Common myeloid progenitor, CD34-positive (primary cell): ENCODE measurements around the gene FOXP4.

Experiments
- CTCF ChIA-PET: fragments of 350-600 bp; sonication (Branson Sonifier 250); formaldehyde crosslinking; loops from one replicate; lab custom pipeline; 2021; ENCODE audit warnings: antibody characterized with exemption; lab: Charles Lee
- POLR2A ChIA-PET: fragments of 350-600 bp; sonication (Branson Sonifier 250); formaldehyde crosslinking; loops from one replicate; lab custom pipeline; 2021; ENCODE audit warnings: antibody characterized with exemption; lab: Charles Lee
- DNase-seq, 3 donors: peaks; one replicate each; pipeline versions ENCODE4 v3.0.0 to v3.0.0-alpha.2; 2013
- H3K27ac ChIP-seq, 2 experiments: 1 replicate in 1 of 2; 2 replicates in 1 of 2; pipeline ENCODE4 v1.7.0; 2013; ENCODE audit warnings: inconsistent platforms in 2 of 2, low read length in 2 of 2, mild to moderate bottlenecking in 2 of 2, low read depth in 1 of 2, moderate library complexity in 1 of 2; ENCODE audit not compliant: severe bottlenecking in 2 of 2, insufficient read depth in 1 of 2, poor library complexity in 1 of 2
- H3K27me3 ChIP-seq, 5 experiments: replicated peaks in 2 of 5; 1 replicate in 3 of 5; 2 replicates in 2 of 5; pipeline versions ENCODE4 v1.6.1 to v1.7.0; 2013; ENCODE audit warnings: low read length in 4 of 5, mild to moderate bottlenecking in 2 of 5, moderate library complexity in 2 of 5, inconsistent platforms in 1 of 5; ENCODE audit not compliant: insufficient read depth in 5 of 5, control insufficient read depth in 4 of 5
- H3K36me3 ChIP-seq, 4 experiments: 1 replicate in 2 of 4; 2 replicates in 2 of 4; pipeline versions ENCODE4 v1.6.1 to v1.7.0; 2013; ENCODE audit warnings: low read length in 3 of 4, control low read depth in 1 of 4, mild to moderate bottlenecking in 1 of 4; ENCODE audit not compliant: control insufficient read depth in 4 of 4, insufficient read depth in 4 of 4
- H3K4me1 ChIP-seq, 4 experiments: 1 replicate in 3 of 4; 2 replicates in 1 of 4; pipeline versions ENCODE4 v1.6.1 to v1.7.1; 2013; ENCODE audit warnings: low read length in 3 of 4, mild to moderate bottlenecking in 3 of 4, control low read depth in 1 of 4, inconsistent platforms in 1 of 4, moderate library complexity in 1 of 4; ENCODE audit not compliant: control insufficient read depth in 4 of 4, insufficient read depth in 4 of 4; ENCODE audit errors: control extremely low read depth in 1 of 4
- H3K4me3 ChIP-seq, 7 experiments: 1 replicate in 4 of 7; 2 replicates in 3 of 7; pipeline versions ENCODE4 v1.5.1 to v1.7.0; 2013; ENCODE audit warnings: mild to moderate bottlenecking in 7 of 7, low read length in 6 of 7, moderate library complexity in 6 of 7, inconsistent platforms in 2 of 7, low read depth in 2 of 7, control low read depth in 1 of 7; ENCODE audit not compliant: insufficient read depth in 4 of 7, control insufficient read depth in 1 of 7; ENCODE audit errors: extremely low read depth in 1 of 7
- H3K9me3 ChIP-seq, 5 experiments: 1 replicate in 4 of 5; 2 replicates in 1 of 5; pipeline versions ENCODE4 v1.6.1 to v1.7.1; 2013; ENCODE audit warnings: low read length in 4 of 5, mild to moderate bottlenecking in 2 of 5, inconsistent platforms in 1 of 5, low read depth in 1 of 5, moderate library complexity in 1 of 5; ENCODE audit not compliant: control insufficient read depth in 4 of 5, insufficient read depth in 2 of 5; ENCODE audit errors: control extremely low read depth in 1 of 5
- WGBS: methylation state at CpG from one replicate; pipeline ENCODE4 v1.1.5; 2013; ENCODE audit not compliant: insufficient coverage; 5-methylcytosine and 5-hydroxymethylcytosine counted together

Gene FOXP4

GRCh38 chr6:41571021-41571780 is 25.0 kb downstream of the FOXP4 start:
- Histone ChIP-seq H3K27ac (no peak overlapping the region), H3K4me1 (no peaks in the 10 kb centered on the region), H3K9me3 (no peaks in the 10 kb centered on the region), H3K4me3 (no peak overlapping the region), H3K27me3 (no peaks in the 10 kb centered on the region), H3K36me3 (peaks cover 2 to 12% (median 12%) of the 10 kb centered on the region in 4 experiments)
- 94% methylated on average over 9 of the region's 15 CpGs for WGBS
- no peak for DNase-seq
- CTCF ChIA-PET, result interaction anchor here (1.4 to 1.5 kb wide), 2 partner anchors 8 to 14 kb away, joined by 3 read pairs; no protein-coding TSS in a partner anchor
- POLR2A ChIA-PET, result no interaction called here

- Histone ChIP-seq H3K36me3 (peaks cover 2 to 9% (median 3%) of the 10 kb centered on the region in 4 experiments), H3K27ac (no peak overlapping the region), H3K27me3 (no peaks in the 10 kb centered on the region), H3K9me3 (no peaks in the 10 kb centered on the region), H3K4me1 (no peaks in the 10 kb centered on the region), H3K4me3 (no peak overlapping the region)
- CTCF ChIA-PET, result interaction anchor here (1.1 to 1.5 kb wide), 2 partner anchors 9 to 30 kb away, joined by 3 read pairs; no protein-coding TSS in a partner anchor
- POLR2A ChIA-PET, result no interaction called here
- 88% methylated on average over 2 of the region's 2 CpGs for WGBS
- DNase-seq, result no peak
Observed at GRCh38 chr6:41572613-41573012, 26.4 kb downstream of the FOXP4 start.

GRCh38 chr6:41573276-41573675 is 27.1 kb downstream of the FOXP4 start:
- CTCF ChIA-PET, result interaction anchor here (1.1 kb wide), 1 partner anchor 30 kb away, joined by 3 read pairs; no protein-coding TSS in a partner anchor
- Histone ChIP-seq H3K36me3 (peaks cover 0 to 5% (median under 1%) of the 10 kb centered on the region in 4 experiments), H3K9me3 (no peaks in the 10 kb centered on the region), H3K27ac (no peak overlapping the region), H3K27me3 (no peaks in the 10 kb centered on the region), H3K4me1 (peaks cover 0 to 6% (median 2%) of the 10 kb centered on the region in 4 experiments), H3K4me3 (no peak overlapping the region)
- POLR2A ChIA-PET, result no interaction called here
- WGBS, result 100% methylated on average over 4 of the region's 7 CpGs
- no peak for DNase-seq

DNA sequence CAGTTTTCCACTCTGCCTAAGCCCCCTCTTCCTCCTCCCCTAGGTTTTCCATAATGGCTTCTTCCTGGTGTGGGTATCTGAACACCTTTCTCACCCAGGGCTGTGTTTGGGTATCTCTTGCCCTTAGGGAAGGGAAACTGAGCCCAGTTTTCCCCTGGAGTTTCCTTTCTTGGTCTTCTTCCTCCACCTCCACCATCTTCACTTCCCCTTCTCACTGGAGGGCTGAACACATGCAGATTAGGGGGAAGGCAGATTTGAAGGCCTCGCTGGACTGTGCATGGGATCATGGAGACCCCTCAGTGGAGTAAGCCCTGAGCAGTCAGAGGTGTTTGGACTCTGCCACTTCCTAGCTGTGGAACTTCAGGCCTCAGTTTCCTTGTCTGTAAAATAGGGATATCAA is 27.8 kb downstream of the FOXP4 start:
- no peak for DNase-seq
- H3K27ac ChIP-seq, result no peak overlapping the region
- peaks cover 0 to 8% (median 3%) of the 10 kb centered on the region in 4 experiments for H3K4me1 ChIP-seq
- H3K9me3 ChIP-seq, result no peaks in the 10 kb centered on the region
- peaks cover 0 to 3% (median under 1%) of the 10 kb centered on the region in 4 experiments for H3K36me3 ChIP-seq
- H3K4me3 ChIP-seq, result no peak overlapping the region
- POLR2A ChIA-PET, result no interaction called here
- H3K27me3 ChIP-seq, result no peaks in the 10 kb centered on the region
- WGBS, result 80% methylated on average over 1 of the region's 1 CpG
- CTCF ChIA-PET, result interaction anchor here (1.0 to 1.4 kb wide), 3 partner anchors 11 to 29 kb away, joined by 3 to 4 read pairs (median 3); no protein-coding TSS in a partner anchor

DNA sequence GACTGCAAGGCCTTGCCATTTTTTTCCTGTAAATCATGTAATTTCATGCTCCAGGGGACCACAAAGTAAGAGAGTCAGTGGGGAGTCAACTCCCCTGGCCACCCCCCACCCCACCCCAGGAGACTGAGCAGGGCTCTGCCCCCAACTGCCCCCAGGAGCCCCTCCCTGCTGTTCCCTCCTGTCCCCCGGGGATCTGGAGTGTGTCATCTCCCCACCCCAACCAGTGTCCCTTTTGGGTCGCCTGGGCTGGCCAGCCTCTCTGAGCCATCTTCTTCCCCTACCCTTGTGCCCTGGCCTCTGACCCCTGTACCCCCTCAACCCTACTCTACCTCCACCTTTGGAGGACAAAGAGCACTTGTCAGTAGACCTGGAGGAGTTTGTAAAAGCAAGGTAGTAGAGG is 29.4 kb downstream of the FOXP4 start:
- WGBS, result 80% methylated on average over 1 of the region's 2 CpGs
- Histone ChIP-seq H3K4me1 (peaks cover 0 to 8% (median 3%) of the 10 kb centered on the region in 4 experiments), H3K4me3 (no peak overlapping the region), H3K27ac (no peak overlapping the region), H3K9me3 (no peaks in the 10 kb centered on the region), H3K36me3 (peaks cover 0 to 3% (median 2%) of the 10 kb centered on the region in 4 experiments), H3K27me3 (no peaks in the 10 kb centered on the region)
- no peak for DNase-seq
- ChIA-PET CTCF (interaction anchor here (1.4 kb wide), 1 partner anchor 19 kb away, joined by 3 read pairs; no protein-coding TSS in a partner anchor), POLR2A (no interaction called here)

DNA sequence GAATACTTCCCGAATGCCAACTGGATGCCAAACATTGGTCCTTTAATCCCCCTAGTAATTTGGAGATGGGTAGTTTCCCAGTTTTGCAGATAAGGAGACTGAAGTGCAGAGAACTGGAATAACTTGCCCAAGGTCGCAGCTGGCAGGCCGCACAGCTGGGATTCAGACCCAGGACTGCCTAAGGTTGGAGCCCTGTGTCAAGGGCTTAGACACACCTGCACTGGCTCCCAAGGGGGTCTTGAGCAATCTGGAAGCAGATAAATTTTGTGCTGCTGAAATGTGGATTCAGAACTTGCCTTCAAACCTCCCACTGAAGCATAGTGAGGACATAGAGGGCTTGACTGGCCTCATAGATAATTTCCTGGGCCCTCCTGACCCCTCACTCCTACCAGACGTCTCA is 30.5 kb downstream of the FOXP4 start:
- ChIA-PET CTCF (no interaction called here), POLR2A (no interaction called here)
- 96% methylated on average over 3 of the region's 4 CpGs for WGBS
- Histone ChIP-seq H3K27me3 (no peaks in the 10 kb centered on the region), H3K4me3 (no peak overlapping the region), H3K27ac (no peak overlapping the region), H3K9me3 (no peaks in the 10 kb centered on the region), H3K4me1 (peaks cover 0 to 8% (median 3%) of the 10 kb centered on the region in 4 experiments), H3K36me3 (peaks cover 0 to 3% (median 2%) of the 10 kb centered on the region in 4 experiments)
- no peak for DNase-seq
